ENCODE results near the gene SEC31A. TPM values are rescaled to one million over a fixed set of nuclear protein-coding genes. Genes with fewer than 3 reads are reported as not detected.
A peak's percentile ranks its signal among the peaks of the same experiment; 100 is the strongest.

Gene SEC31A
- total RNA-seq, 2 experiments from 2014 or later, result 87.9 to 89.8 TPM

GRCh38 chr4:82901183-82901718 lies 10.3 kb upstream of the SEC31A start:
- no peak for ATAC-seq
- CTCF ChIA-PET, result interaction anchor here (0.7 to 3.3 kb wide), 6 partner anchors 11 to 383 kb away, joined by 3 to 32 read pairs (median 8); partner anchors contain the start of genes COQ2, LIN54 and SEC31A
- peaks cover 7% of the 10 kb centered on the region for H3K27me3 Mint-ChIP-seq
- H3K9me3 Mint-ChIP-seq (ENCODE audit: low read depth), result no peaks in the 10 kb centered on the region
- no peak overlapping the region for H3K27ac Mint-ChIP-seq
- no peak for DNase-seq
- no peak overlapping the region for H3K4me3 Mint-ChIP-seq
- peaks cover 18% of the 10 kb centered on the region for H3K36me3 Mint-ChIP-seq
- peaks cover 45% of the 10 kb centered on the region for H3K4me1 Mint-ChIP-seq

GRCh38 chr4:82900411-82901182 lies 9.6 kb upstream of the SEC31A start, which contains the start of gene THAP9:
Gene THAP9 (plus strand): TSS chr4:82900735. CDS start chr4:82900803, 68 bp downstream.
- DNase-seq (peak; percentile 100), ATAC-seq (peak; percentile 91)
- Mint-ChIP-seq H3K36me3 (peaks cover 21% of the 10 kb centered on the region), H3K9me3 (ENCODE audit: low read depth) (no peaks in the 10 kb centered on the region), H3K27ac (no peak within 1 kb of the TSS), H3K4me1 (peaks cover 46% of the 10 kb centered on the region), H3K27me3 (peaks cover 5% of the 10 kb centered on the region), H3K4me3 (no peak within 1 kb of the TSS)
- CTCF ChIA-PET, result interaction anchor here (0.7 to 3.3 kb wide), 7 partner anchors 11 to 384 kb away, joined by 3 to 32 read pairs (median 4); partner anchors contain the start of genes COPS4, COQ2, LIN54 and SEC31A

DNA sequence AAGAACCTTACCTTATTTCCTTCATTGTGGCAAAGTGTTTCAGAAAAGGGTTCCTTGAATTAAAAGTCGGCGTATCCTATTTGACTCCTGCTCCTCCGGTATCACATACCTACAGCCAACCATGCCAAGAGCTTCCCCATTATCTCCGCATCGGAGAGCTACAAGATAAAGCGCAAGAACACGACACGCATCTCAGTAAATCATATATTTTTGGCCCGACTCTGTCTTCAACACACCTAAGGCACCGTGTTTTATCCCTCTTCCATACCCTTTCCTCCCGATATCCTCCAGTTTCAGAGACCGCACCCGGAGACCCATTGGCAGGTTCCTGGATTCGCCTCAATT lies 9.1 kb upstream of the SEC31A start:
- peaks cover 42% of the 10 kb centered on the region for H3K4me1 Mint-ChIP-seq
- no peak overlapping the region for H3K4me3 Mint-ChIP-seq
- ATAC-seq (peak; percentile 3), DNase-seq (no peak)
- H3K27me3 Mint-ChIP-seq, result peaks cover 2% of the 10 kb centered on the region
- peaks cover 22% of the 10 kb centered on the region for H3K36me3 Mint-ChIP-seq
- CTCF ChIA-PET, result interaction anchor here (1.1 to 3.3 kb wide), 7 partner anchors 10 to 135 kb away, joined by 3 to 32 read pairs (median 6); partner anchors contain the start of genes COPS4, LIN54 and SEC31A
- no peak overlapping the region for H3K27ac Mint-ChIP-seq
- no peaks in the 10 kb centered on the region for H3K9me3 Mint-ChIP-seq (ENCODE audit: low read depth)

GRCh38 chr4:82899374-82900065 lies 8.6 kb upstream of the SEC31A start:
- CTCF ChIA-PET, result interaction anchor here (1.1 to 3.3 kb wide), 8 partner anchors 10 to 318 kb away, joined by 3 to 32 read pairs (median 5); partner anchors contain the start of genes COPS4, LIN54, SCD5 and SEC31A
- H3K27ac Mint-ChIP-seq, result no peak overlapping the region
- peaks cover 27% of the 10 kb centered on the region for H3K36me3 Mint-ChIP-seq
- H3K4me1 Mint-ChIP-seq, result peaks cover 40% of the 10 kb centered on the region
- H3K4me3 Mint-ChIP-seq, result no peak overlapping the region
- no peak for DNase-seq
- H3K9me3 Mint-ChIP-seq (ENCODE audit: low read depth), result no peaks in the 10 kb centered on the region
- peaks cover 2% of the 10 kb centered on the region for H3K27me3 Mint-ChIP-seq
- no peak for ATAC-seq

DNA sequence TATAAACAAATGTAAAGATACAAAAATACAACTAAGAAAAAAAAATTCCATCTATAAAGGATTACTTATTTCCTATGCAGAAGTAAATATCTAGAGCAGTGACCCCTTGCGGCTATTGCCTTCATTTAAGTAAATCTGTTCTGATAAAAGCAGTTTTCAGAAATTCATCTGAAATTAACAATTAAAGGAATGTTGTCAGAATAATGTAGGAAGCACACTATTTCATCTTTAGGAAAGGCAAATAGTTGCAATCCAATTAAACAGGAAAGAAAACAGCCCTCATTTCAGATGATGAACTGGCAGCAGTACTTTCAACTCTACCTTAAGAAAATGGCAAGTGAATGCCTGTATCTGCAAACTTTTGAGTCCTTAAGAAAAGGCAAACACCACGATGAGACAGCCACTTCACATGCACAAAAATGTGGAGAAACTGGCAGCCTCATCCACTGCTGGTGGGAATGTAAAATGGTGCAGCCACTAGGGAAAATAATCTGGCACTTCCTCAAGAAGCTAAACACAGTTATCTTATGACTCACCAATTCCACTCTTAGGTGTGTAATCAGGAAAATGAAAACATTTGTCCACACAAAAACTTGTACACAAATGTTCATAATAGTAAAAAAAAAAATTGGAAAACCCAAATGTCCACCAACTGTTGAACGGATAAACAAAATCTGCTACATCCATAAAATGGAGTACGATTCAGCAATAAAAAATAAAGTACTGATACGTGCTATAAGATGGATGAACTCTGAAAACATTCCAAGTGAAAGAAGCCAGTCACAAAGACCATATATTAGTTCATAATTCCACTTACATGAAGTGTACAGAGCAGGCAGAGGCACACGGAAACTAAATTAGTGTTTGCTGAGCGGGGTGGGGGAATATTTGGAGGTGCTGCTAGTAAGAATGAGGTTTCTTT lies 7.6 kb upstream of the SEC31A start:
- ATAC-seq (no peak), DNase-seq (no peak)
- Mint-ChIP-seq H3K9me3 (ENCODE audit: low read depth) (no peaks in the 10 kb centered on the region), H3K36me3 (peaks cover 35% of the 10 kb centered on the region), H3K4me3 (no peak overlapping the region), H3K27me3 (peaks cover 1% of the 10 kb centered on the region), H3K27ac (no peak overlapping the region), H3K4me1 (peaks cover 39% of the 10 kb centered on the region)
- CTCF ChIA-PET, result interaction anchor here (1.4 to 3.3 kb wide), 5 partner anchors 13 to 319 kb away, joined by 3 to 32 read pairs (median 4); partner anchors contain the start of gene SCD5

- ATAC-seq (no peak), DNase-seq (no peak)
- CTCF ChIA-PET, result interaction anchor here (0.8 to 1.7 kb wide), 4 partner anchors 20 to 115 kb away, joined by 3 to 6 read pairs (median 4); partner anchors contain the start of gene LIN54
- H3K27ac Mint-ChIP-seq, result peak overlapping the region; percentile 29
- no peaks in the 10 kb centered on the region for H3K9me3 Mint-ChIP-seq (ENCODE audit: low read depth)
- peaks cover 37% of the 10 kb centered on the region for H3K36me3 Mint-ChIP-seq
- peaks cover 44% of the 10 kb centered on the region for H3K4me1 Mint-ChIP-seq
- H3K27me3 Mint-ChIP-seq, result no peaks in the 10 kb centered on the region
- no peak overlapping the region for H3K4me3 Mint-ChIP-seq
Observed at GRCh38 chr4:82896755-82897154, 5.8 kb upstream of the SEC31A start.

- CTCF ChIA-PET, result no interaction called here
- H3K4me3 Mint-ChIP-seq, result no peak overlapping the region
- DNase-seq (no peak), ATAC-seq (no peak)
- peaks cover 51% of the 10 kb centered on the region for H3K4me1 Mint-ChIP-seq
- no peaks in the 10 kb centered on the region for H3K9me3 Mint-ChIP-seq (ENCODE audit: low read depth)
- H3K27me3 Mint-ChIP-seq, result no peaks in the 10 kb centered on the region
- H3K36me3 Mint-ChIP-seq, result peaks cover 37% of the 10 kb centered on the region
- no peak overlapping the region for H3K27ac Mint-ChIP-seq
Observed at GRCh38 chr4:82893942-82894341, 3.0 kb upstream of the SEC31A start.

GRCh38 chr4:82892467-82892802 lies 1.5 kb upstream of the SEC31A start:
- H3K9me3 Mint-ChIP-seq (ENCODE audit: low read depth), result no peaks in the 10 kb centered on the region
- H3K4me1 Mint-ChIP-seq, result peaks cover 48% of the 10 kb centered on the region
- CTCF ChIA-PET, result interaction anchor here (1.6 kb wide), 1 partner anchor 40 kb away, joined by 8 read pairs; no protein-coding TSS in a partner anchor
- peak overlapping the region; percentile 97 for H3K27ac Mint-ChIP-seq
- H3K36me3 Mint-ChIP-seq, result peaks cover 29% of the 10 kb centered on the region
- no peak for ATAC-seq
- H3K4me3 Mint-ChIP-seq, result peak overlapping the region; percentile 93
- DNase-seq, result no peak
- H3K27me3 Mint-ChIP-seq, result no peaks in the 10 kb centered on the region

GRCh38 chr4:82891707-82892466 lies 934 bp upstream of the SEC31A start:
- Mint-ChIP-seq H3K4me1 (peaks cover 48% of the 10 kb centered on the region), H3K27me3 (no peaks in the 10 kb centered on the region), H3K27ac (peak overlapping the region; percentile 97), H3K9me3 (ENCODE audit: low read depth) (no peaks in the 10 kb centered on the region), H3K36me3 (peaks cover 28% of the 10 kb centered on the region), H3K4me3 (peak overlapping the region; percentile 93)
- CTCF ChIA-PET, result interaction anchor here (1.6 kb wide), 1 partner anchor 39 kb away, joined by 8 read pairs; no protein-coding TSS in a partner anchor
- DNase-seq (no peak), ATAC-seq (no peak)

DNA sequence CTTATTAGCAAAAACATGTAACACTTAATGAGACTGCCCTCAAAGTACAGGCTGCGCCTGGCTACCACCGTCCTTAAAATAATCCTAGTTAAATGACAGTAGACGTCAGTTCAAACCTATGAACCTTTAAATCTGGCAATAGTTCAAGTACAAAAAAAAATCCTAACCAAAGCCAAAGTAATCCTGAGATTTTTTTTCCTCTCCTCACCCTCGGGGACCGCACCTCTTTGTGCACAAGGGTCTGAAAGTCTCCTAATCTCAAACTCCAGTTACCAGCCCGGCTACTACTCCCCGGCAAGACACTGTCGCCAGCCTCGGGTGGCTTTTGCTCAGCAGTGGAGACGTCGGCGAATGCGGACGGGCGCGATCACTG lies 439 bp downstream of the SEC31A start:
- Mint-ChIP-seq H3K36me3 (peaks cover 24% of the 10 kb centered on the region), H3K4me3 (peak overlapping the region; percentile 93), H3K27me3 (no peaks in the 10 kb centered on the region), H3K9me3 (ENCODE audit: low read depth) (no peaks in the 10 kb centered on the region), H3K27ac (peak overlapping the region; percentile 97), H3K4me1 (peaks cover 51% of the 10 kb centered on the region)
- CTCF ChIA-PET, result interaction anchor here (2.9 kb wide), 1 partner anchor 10 kb away, joined by 13 read pairs; the partner anchor contains the start of gene THAP9
- DNase-seq (no peak), ATAC-seq (peak; percentile 1)

DNA sequence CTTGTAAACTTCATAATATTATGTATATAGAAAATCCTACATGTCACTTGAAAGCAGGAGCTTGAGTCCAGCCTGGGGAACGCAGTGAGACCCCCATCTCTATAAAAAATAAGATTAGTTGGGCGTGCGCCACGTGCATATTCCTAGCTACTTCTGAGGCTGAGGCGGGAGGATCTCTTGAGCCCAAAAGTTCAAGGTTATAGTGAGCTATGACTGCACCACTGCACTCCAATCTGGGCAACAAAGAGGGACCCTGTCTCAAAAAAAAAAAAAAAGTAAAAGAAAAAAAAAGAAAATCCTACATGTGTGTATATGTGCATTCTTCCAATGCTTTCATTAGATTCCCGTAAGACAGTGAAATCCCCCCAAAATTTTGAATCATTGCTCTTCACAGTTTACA lies 1.7 kb downstream of the SEC31A start:
- DNase-seq, result no peak
- Mint-ChIP-seq H3K9me3 (ENCODE audit: low read depth) (no peaks in the 10 kb centered on the region), H3K4me3 (peak overlapping the region; percentile 93), H3K4me1 (peaks cover 53% of the 10 kb centered on the region), H3K36me3 (peaks cover 22% of the 10 kb centered on the region), H3K27me3 (no peaks in the 10 kb centered on the region), H3K27ac (no peak overlapping the region)
- ATAC-seq, result no peak
- CTCF ChIA-PET, result interaction anchor here (0.7 to 2.9 kb wide), 4 partner anchors 11 to 596 kb away, joined by 3 to 13 read pairs (median 4); partner anchors contain the start of genes LIN54 and THAP9
